Muscle of leg (tissue), 11 donors: ENCODE measurements around the gene UNC5B. TPM values are rescaled to one million over a fixed set of nuclear protein-coding genes. Genes with fewer than 3 reads are reported as not detected.

ENCODE experiments used
- DNase-seq: peaks from one replicate; pipeline ENCODE4 v3.0.0; 2013
- H3K27ac ChIP-seq: one replicate; pipeline ENCODE4 v1.5.1; 2013; ENCODE audit warnings: mild to moderate bottlenecking, low read length, control low read depth
- H3K27me3 ChIP-seq: one replicate; pipeline ENCODE4 v1.6.1; 2013; ENCODE audit warnings: low read length; ENCODE audit not compliant: control insufficient read depth, insufficient read depth
- H3K36me3 ChIP-seq: one replicate; pipeline ENCODE4 v1.6.1; 2013; ENCODE audit warnings: low read length; ENCODE audit not compliant: control insufficient read depth, insufficient read depth
- H3K4me1 ChIP-seq: one replicate; pipeline ENCODE4 v1.6.1; 2013; ENCODE audit warnings: low read length; ENCODE audit not compliant: control insufficient read depth, insufficient read depth
- H3K4me3 ChIP-seq: one replicate; pipeline ENCODE4 v1.5.1; 2013; ENCODE audit warnings: low read length, control low read depth
- H3K9me3 ChIP-seq: replicated peaks from 2 replicates; pipeline ENCODE4 v1.6.1; 2013; ENCODE audit warnings: low read depth, low read length; ENCODE audit not compliant: control insufficient read depth
- WGBS: methylation state at CpG from one replicate; pipeline ENCODE4 v1.1.5; 2013; ENCODE audit warnings: missing lambda C conversion rate; ENCODE audit not compliant: insufficient coverage; 5-methylcytosine and 5-hydroxymethylcytosine counted together
- polyA plus RNA-seq, 8 donors: library from polyadenylated mRNA; unstranded; fragments of 120-200 nt; gene quantifications; one replicate each; pipeline versions ENCODE4 v1.2.1 to v1.2.3, GENCODE V29; 2013; ENCODE audit warnings: inconsistent platforms in 1 of 8, low replicate concordance in 1 of 8; ENCODE audit not compliant: insufficient read length in 8 of 8, insufficient read depth in 1 of 8
- total RNA-seq: library from RNA; stranded (reverse); fragments of 120-200 nt; gene quantifications from one replicate; pipeline ENCODE4 v1.2.4, GENCODE V29; 2013

Gene UNC5B
- total and polyA plus RNA-seq, 9 donors: 6.4 to 13.3 (median 11.9) TPM

- H3K27ac ChIP-seq: peak overlapping the region; percentile 69
- peaks cover 11% of the 10 kb centered on the region for H3K27me3 ChIP-seq
- WGBS: 10% methylated on average over 19 of the region's 29 CpGs
- H3K9me3 ChIP-seq: no peaks in the 10 kb centered on the region
- H3K36me3 ChIP-seq: no peaks in the 10 kb centered on the region
- peak; percentile 97 for DNase-seq
- peaks cover 83% of the 10 kb centered on the region for H3K4me1 ChIP-seq
- H3K4me3 ChIP-seq: peak overlapping the region; percentile 16
Measured at GRCh38 chr10:71244431-71245419, 32.4 kb downstream of the UNC5B start.

- peak overlapping the region; percentile 37 for H3K27ac ChIP-seq
- 86% methylated on average over 17 of the region's 21 CpGs for WGBS
Measured at GRCh38 chr10:71245420-71246325, 33.3 kb downstream of the UNC5B start.

GRCh38 chr10:71246591-71247413, 34.4 kb downstream of the UNC5B start:
- DNase-seq: no peak
- peaks cover 16% of the 10 kb centered on the region for H3K27me3 ChIP-seq
- peaks cover 62% of the 10 kb centered on the region for H3K4me1 ChIP-seq
- no peaks in the 10 kb centered on the region for H3K9me3 ChIP-seq
- no peak overlapping the region for H3K27ac ChIP-seq
- H3K36me3 ChIP-seq: no peaks in the 10 kb centered on the region
- WGBS: 59% methylated on average over 9 of the region's 11 CpGs
- no peak overlapping the region for H3K4me3 ChIP-seq

More at GRCh38 chr10:71245420-71246325, 33.3 kb downstream of the UNC5B start:
- DNase-seq: no peak
- Histone ChIP-seq H3K4me1 (peaks cover 74% of the 10 kb centered on the region), H3K4me3 (no peak overlapping the region), H3K36me3 (no peaks in the 10 kb centered on the region), H3K27me3 (peaks cover 16% of the 10 kb centered on the region), H3K9me3 (no peaks in the 10 kb centered on the region)

- WGBS: 71% methylated on average over 3 of the region's 4 CpGs
- Histone ChIP-seq H3K27ac (no peak overlapping the region), H3K36me3 (no peaks in the 10 kb centered on the region), H3K4me3 (no peak overlapping the region), H3K9me3 (no peaks in the 10 kb centered on the region), H3K27me3 (peaks cover 16% of the 10 kb centered on the region), H3K4me1 (peaks cover 57% of the 10 kb centered on the region)
- no peak for DNase-seq
Measured at GRCh38 chr10:71247414-71247705, 35.0 kb downstream of the UNC5B start.

GRCh38 chr10:71247804-71248203, 35.4 kb downstream of the UNC5B start:
- Histone ChIP-seq H3K36me3 (no peaks in the 10 kb centered on the region), H3K4me1 (peaks cover 55% of the 10 kb centered on the region), H3K27me3 (peaks cover 19% of the 10 kb centered on the region), H3K4me3 (no peak overlapping the region), H3K27ac (no peak overlapping the region), H3K9me3 (no peaks in the 10 kb centered on the region)
- no peak for DNase-seq
- no CpG with 5 or more reads among the region's 1 CpG for WGBS

GRCh38 chr10:71248210-71248609, 35.8 kb downstream of the UNC5B start:
- DNase-seq: no peak
- H3K27me3 ChIP-seq: peaks cover 21% of the 10 kb centered on the region
- H3K27ac ChIP-seq: no peak overlapping the region
- no peaks in the 10 kb centered on the region for H3K36me3 ChIP-seq
- peaks cover 52% of the 10 kb centered on the region for H3K4me1 ChIP-seq
- H3K4me3 ChIP-seq: no peak overlapping the region
- 69% methylated on average over 4 of the region's 6 CpGs for WGBS
- H3K9me3 ChIP-seq: no peaks in the 10 kb centered on the region

GRCh38 chr10:71249996-71250395, 37.6 kb downstream of the UNC5B start:
- peaks cover 51% of the 10 kb centered on the region for H3K4me1 ChIP-seq
- no peak overlapping the region for H3K4me3 ChIP-seq
- WGBS: 96% methylated on average over 5 of the region's 7 CpGs
- no peaks in the 10 kb centered on the region for H3K36me3 ChIP-seq
- no peaks in the 10 kb centered on the region for H3K9me3 ChIP-seq
- H3K27me3 ChIP-seq: peaks cover 22% of the 10 kb centered on the region
- no peak for DNase-seq
- H3K27ac ChIP-seq: no peak overlapping the region

- no peak for DNase-seq
- Histone ChIP-seq H3K27ac (no peak overlapping the region), H3K4me3 (no peak overlapping the region), H3K36me3 (no peaks in the 10 kb centered on the region), H3K27me3 (peaks cover 22% of the 10 kb centered on the region), H3K4me1 (peaks cover 51% of the 10 kb centered on the region), H3K9me3 (no peaks in the 10 kb centered on the region)
- WGBS: 50% methylated on average over 1 of the region's 3 CpGs
Measured at GRCh38 chr10:71250405-71250804, 38.0 kb downstream of the UNC5B start.

- Histone ChIP-seq H3K4me1 (peaks cover 51% of the 10 kb centered on the region), H3K36me3 (no peaks in the 10 kb centered on the region), H3K27ac (no peak overlapping the region), H3K27me3 (peaks cover 22% of the 10 kb centered on the region), H3K9me3 (no peaks in the 10 kb centered on the region), H3K4me3 (no peak overlapping the region)
- no CpG with 5 or more reads among the region's 1 CpG for WGBS
- no peak for DNase-seq
Measured at GRCh38 chr10:71250842-71251241, 38.5 kb downstream of the UNC5B start.
